Neuronal stem cell (in vitro differentiated cells): ENCODE measurements around the gene ACKR2.

Experiments used
- DNase-seq: peaks from one replicate; pipeline ENCODE4 v3.0.0-alpha.2; 2013; ENCODE audit warnings: low spot score
- H2AFZ ChIP-seq: one replicate; pipeline ENCODE4 v1.6.1; 2013; ENCODE audit warnings: mild to moderate bottlenecking, low read length, inconsistent platforms
- H2AK5ac ChIP-seq: 2 replicates; pipeline ENCODE4 v1.6.1; 2013; ENCODE audit warnings: low read depth, mild to moderate bottlenecking, inconsistent platforms, low read length, moderate library complexity, mixed read lengths
- H2BK120ac ChIP-seq: 2 replicates; pipeline ENCODE4 v1.6.1; 2013; ENCODE audit warnings: low read depth, mild to moderate bottlenecking, inconsistent platforms, low read length, moderate library complexity, mixed read lengths
- H2BK12ac ChIP-seq: one replicate; pipeline ENCODE4 v1.6.1; 2013; ENCODE audit warnings: low read length, inconsistent platforms
- H2BK15ac ChIP-seq: 2 replicates; pipeline ENCODE4 v1.6.1; 2013; ENCODE audit warnings: mild to moderate bottlenecking, low read length, inconsistent platforms, mixed read lengths
- H2BK5ac ChIP-seq: one replicate; pipeline ENCODE4 v1.6.1; 2013; ENCODE audit warnings: inconsistent platforms, mild to moderate bottlenecking, low read length, moderate library complexity
- H3K14ac ChIP-seq: one replicate; pipeline ENCODE4 v1.6.1; 2013; ENCODE audit warnings: low read length, inconsistent platforms
- H3K18ac ChIP-seq: 2 replicates; pipeline ENCODE4 v1.6.1; 2013; ENCODE audit warnings: low read length, inconsistent platforms
- H3K23ac ChIP-seq: 2 replicates; pipeline ENCODE4 v1.6.1; 2013; ENCODE audit warnings: low read depth, mild to moderate bottlenecking, mixed read lengths, low read length, inconsistent platforms; ENCODE audit not compliant: poor library complexity
- H3K27ac ChIP-seq: replicated peaks from 3 replicates; pipeline ENCODE4 v1.5.1; 2013; ENCODE audit warnings: low read length, inconsistent platforms
- H3K27me3 ChIP-seq, 3 experiments: 2 replicates each; pipeline ENCODE4 v1.6.1; 2013; ENCODE audit warnings: low read length in 3 of 3, mild to moderate bottlenecking in 2 of 3, inconsistent platforms in 1 of 3, low read depth in 1 of 3, mixed read lengths in 1 of 3, moderate library complexity in 1 of 3; ENCODE audit not compliant: control insufficient read depth in 3 of 3, insufficient read depth in 3 of 3
- H3K36me3 ChIP-seq, 2 donors: replicated peaks in 1 of 2; 2 replicates each; pipeline ENCODE4 v1.6.1; 2013; ENCODE audit warnings: low read length in 2 of 2; ENCODE audit not compliant: control insufficient read depth in 2 of 2, insufficient read depth in 2 of 2
- H3K4ac ChIP-seq: 2 replicates; pipeline ENCODE4 v1.6.1; 2013; ENCODE audit warnings: inconsistent platforms, mild to moderate bottlenecking, low read length, moderate library complexity
- H3K4me1 ChIP-seq, 2 donors: 1 replicate in 1 of 2; 2 replicates in 1 of 2; pipeline ENCODE4 v1.6.1; 2013; ENCODE audit warnings: low read length in 2 of 2, low read depth in 1 of 2; ENCODE audit not compliant: control insufficient read depth in 2 of 2, insufficient read depth in 1 of 2
- H3K4me2 ChIP-seq: one replicate; pipeline ENCODE4 v1.6.1; 2013; ENCODE audit warnings: mild to moderate bottlenecking, low read length, inconsistent platforms; ENCODE audit not compliant: insufficient read depth, poor library complexity, severe bottlenecking
- H3K4me3 ChIP-seq, 2 donors: 2 replicates each; pipeline ENCODE4 v1.5.1; 2013; ENCODE audit warnings: low read length in 2 of 2, mild to moderate bottlenecking in 2 of 2, inconsistent platforms in 1 of 2, moderate library complexity in 1 of 2
- H3K79me1 ChIP-seq: one replicate; pipeline ENCODE4 v1.6.1; 2013; ENCODE audit warnings: low read depth, mild to moderate bottlenecking, inconsistent platforms, low read length, moderate library complexity
- H3K9ac ChIP-seq: one replicate; pipeline ENCODE4 v1.6.1; 2013; ENCODE audit warnings: mild to moderate bottlenecking, low read depth, low read length, inconsistent platforms; ENCODE audit not compliant: poor library complexity
- H3K9me3 ChIP-seq, 2 donors: replicated peaks in 1 of 2; 2 replicates each; pipeline versions ENCODE3 to v1.6.1; 2013; ENCODE audit warnings: low read length in 2 of 2, mild to moderate bottlenecking in 2 of 2, inconsistent platforms in 1 of 2, low read depth in 1 of 2, mixed read lengths in 1 of 2, moderate library complexity in 1 of 2; ENCODE audit not compliant: control insufficient read depth in 2 of 2, insufficient read depth in 1 of 2
- H4K8ac ChIP-seq: one replicate; pipeline ENCODE4 v1.6.1; 2013; ENCODE audit warnings: low read depth, mild to moderate bottlenecking, inconsistent platforms, low read length, moderate library complexity
- H4K91ac ChIP-seq: one replicate; pipeline ENCODE4 v1.6.1; 2013; ENCODE audit warnings: low read length, low read depth, mild to moderate bottlenecking, inconsistent platforms; ENCODE audit not compliant: poor library complexity
- WGBS, 2 donors: extraction: QIAGEN DNeasy Blood & Tissue Kit; methylation state at CpG; one replicate each; pipeline ENCODE4 v1.1.7; 2013; ENCODE audit warnings: missing lambda C conversion rate in 2 of 2, mixed read lengths in 1 of 2; ENCODE audit not compliant: insufficient read length in 2 of 2, insufficient replicate concordance in 1 of 2; ENCODE audit errors: extremely low coverage in 2 of 2; 5-methylcytosine and 5-hydroxymethylcytosine counted together

The ACKR2 gene

GRCh38 chr3:42895580-42895868 lies 86.3 kb downstream of the ACKR2 start:
- Histone ChIP-seq H3K36me3 (no peaks in the 10 kb centered on the region), H3K9ac (no peak overlapping the region), H3K14ac (no peak overlapping the region), H3K18ac (no peak overlapping the region), H2AK5ac (no peak overlapping the region), H3K27ac (no peak overlapping the region), H2AFZ (no peak overlapping the region), H2BK120ac (no peak overlapping the region), H4K91ac (no peak overlapping the region), H3K23ac (no peak overlapping the region), H3K4me3 (no peak overlapping the region), H2BK5ac (no peak overlapping the region), H3K79me1 (no peaks in the 10 kb centered on the region), H3K9me3 (peaks cover 0 to 1% of the 10 kb centered on the region in 2 donors), H2BK15ac (no peak overlapping the region), H3K27me3 (no peaks in the 10 kb centered on the region), H3K4me1 (no peaks in the 10 kb centered on the region), H3K4ac (no peak overlapping the region), H3K4me2 (no peak overlapping the region), H4K8ac (no peak overlapping the region), H2BK12ac (no peak overlapping the region)
- DNase-seq: no peak

GRCh38 chr3:42898896-42899675 lies 89.8 kb downstream of the ACKR2 start:
- no peak overlapping the region for H3K4me2 ChIP-seq
- H3K14ac ChIP-seq: no peak overlapping the region
- peaks cover 0 to 1% of the 10 kb centered on the region in 2 donors for H3K9me3 ChIP-seq
- no peak overlapping the region for H4K8ac ChIP-seq
- no peak overlapping the region for H3K4me3 ChIP-seq
- H2AK5ac ChIP-seq: no peak overlapping the region
- H2BK5ac ChIP-seq: no peak overlapping the region
- H2AFZ ChIP-seq: no peak overlapping the region
- H2BK120ac ChIP-seq: no peak overlapping the region
- DNase-seq: no peak
- H3K79me1 ChIP-seq: no peaks in the 10 kb centered on the region
- no peak overlapping the region for H3K18ac ChIP-seq
- no peaks in the 10 kb centered on the region for H3K4me1 ChIP-seq
- no peak overlapping the region for H3K9ac ChIP-seq
- no peak overlapping the region for H3K4ac ChIP-seq
- H4K91ac ChIP-seq: no peak overlapping the region
- no peaks in the 10 kb centered on the region for H3K36me3 ChIP-seq
- no peak overlapping the region for H2BK15ac ChIP-seq
- no peak overlapping the region for H3K23ac ChIP-seq
- no peak overlapping the region for H2BK12ac ChIP-seq
- no peaks in the 10 kb centered on the region for H3K27me3 ChIP-seq
- H3K27ac ChIP-seq: no peak overlapping the region

DNA sequence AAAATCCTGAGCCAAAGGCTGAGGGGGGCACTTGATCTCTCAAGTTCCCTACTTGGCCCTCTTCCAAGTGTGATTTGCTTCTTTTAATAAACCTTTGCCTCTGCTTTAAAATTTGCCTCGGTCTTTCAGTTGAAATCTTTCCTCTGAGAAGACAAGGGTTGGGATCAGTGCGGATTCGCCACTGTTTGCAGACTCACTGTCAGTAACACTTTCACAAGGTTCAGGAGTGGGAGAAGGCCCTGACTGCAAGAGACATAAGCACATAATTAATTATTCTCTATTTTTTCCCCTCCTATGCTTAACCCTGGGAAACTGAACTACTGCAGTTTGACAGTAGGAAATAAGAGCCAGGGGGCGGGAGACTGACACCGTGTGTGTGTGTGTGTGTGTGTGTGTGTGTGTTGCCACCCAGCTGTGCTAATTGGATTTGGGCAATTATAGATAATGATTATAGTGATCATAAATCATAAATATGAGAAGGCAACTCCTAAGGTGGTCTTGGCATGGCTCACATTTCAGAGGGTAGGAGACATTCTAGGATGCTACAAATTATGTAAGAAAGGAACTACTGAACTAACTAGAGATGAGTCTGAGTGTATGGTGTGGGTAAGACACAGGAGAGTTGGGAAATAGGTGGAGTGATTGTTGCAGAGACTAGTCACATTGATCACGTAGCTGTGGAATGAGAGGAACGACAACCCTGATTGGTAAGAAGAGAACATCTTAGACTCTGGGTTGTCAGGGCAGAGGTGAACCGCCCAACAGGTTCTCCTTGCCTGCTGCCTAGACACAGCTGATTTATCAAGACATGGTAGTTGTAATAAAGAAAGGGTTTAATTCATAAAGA lies 91.2 kb downstream of the ACKR2 start:
- peaks cover 0 to 1% of the 10 kb centered on the region in 2 donors for H3K9me3 ChIP-seq
- no peak overlapping the region for H3K4ac ChIP-seq
- no peak overlapping the region for H4K91ac ChIP-seq
- no peak overlapping the region for H2BK5ac ChIP-seq
- no peak overlapping the region for H3K27ac ChIP-seq
- no peak overlapping the region for H2AFZ ChIP-seq
- H2BK120ac ChIP-seq: no peak overlapping the region
- no peak overlapping the region for H2AK5ac ChIP-seq
- no CpG with 5 or more reads among the region's 8 CpGs for WGBS, 2 donors
- no peak overlapping the region for H3K4me3 ChIP-seq
- no peak overlapping the region for H2BK12ac ChIP-seq
- no peak for DNase-seq
- H3K79me1 ChIP-seq: no peaks in the 10 kb centered on the region
- H3K4me2 ChIP-seq: no peak overlapping the region
- H3K18ac ChIP-seq: no peak overlapping the region
- H3K9ac ChIP-seq: no peak overlapping the region
- H4K8ac ChIP-seq: no peak overlapping the region
- no peak overlapping the region for H3K14ac ChIP-seq
- H3K36me3 ChIP-seq: no peaks in the 10 kb centered on the region
- H3K23ac ChIP-seq: no peak overlapping the region
- H3K27me3 ChIP-seq: no peaks in the 10 kb centered on the region
- H2BK15ac ChIP-seq: no peak overlapping the region
- no peaks in the 10 kb centered on the region for H3K4me1 ChIP-seq

DNA sequence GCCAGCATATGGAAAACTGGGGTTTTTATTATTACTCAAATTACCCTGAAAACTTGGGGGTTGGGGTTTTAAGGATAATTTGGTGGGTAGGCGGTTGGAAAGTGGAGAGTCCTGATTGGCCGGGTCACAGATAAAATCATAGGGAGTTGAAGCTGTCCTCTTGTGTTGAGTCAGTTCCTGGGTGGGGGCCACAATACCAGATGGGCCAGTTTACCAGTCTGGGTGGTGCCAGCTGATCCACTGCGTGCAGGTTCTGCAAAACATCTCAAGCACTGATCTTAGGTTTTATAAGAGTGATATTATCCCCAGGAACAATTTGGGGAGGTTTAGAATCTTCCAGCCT lies 91.8 kb downstream of the ACKR2 start:
- Histone ChIP-seq H4K91ac (no peak overlapping the region), H3K27me3 (no peaks in the 10 kb centered on the region), H3K4me3 (no peak overlapping the region), H3K27ac (no peak overlapping the region), H3K9ac (no peak overlapping the region), H4K8ac (no peak overlapping the region), H3K14ac (no peak overlapping the region), H2AK5ac (no peak overlapping the region), H3K4ac (no peak overlapping the region), H2BK120ac (no peak overlapping the region), H2BK12ac (no peak overlapping the region), H3K18ac (no peak overlapping the region), H2BK5ac (no peak overlapping the region), H2BK15ac (no peak overlapping the region), H3K23ac (no peak overlapping the region), H3K4me2 (no peak overlapping the region), H3K79me1 (no peaks in the 10 kb centered on the region), H3K4me1 (no peaks in the 10 kb centered on the region), H3K36me3 (no peaks in the 10 kb centered on the region), H2AFZ (no peak overlapping the region), H3K9me3 (peaks cover 0 to 4% of the 10 kb centered on the region in 2 donors)
- no peak for DNase-seq
- WGBS, 2 donors: no CpG with 5 or more reads among the region's 3 CpGs
